IPS-20b (cell line): ENCODE results near the gene WIPF2.

Experiments
- H3K27ac ChIP-seq: one replicate; pipeline ENCODE4 v1.5.1; 2013; ENCODE audit warnings: low read length
- H3K27me3 ChIP-seq: 2 replicates; pipeline ENCODE4 v1.6.1; 2013; ENCODE audit warnings: mild to moderate bottlenecking, low read length, inconsistent platforms; ENCODE audit not compliant: insufficient read depth
- H3K36me3 ChIP-seq: 2 replicates; pipeline ENCODE4 v1.6.1; 2013; ENCODE audit warnings: low read depth, mild to moderate bottlenecking, inconsistent platforms, low read length, moderate library complexity; ENCODE audit not compliant: insufficient read depth
- H3K4me1 ChIP-seq: 2 replicates; pipeline ENCODE4 v1.6.1; 2013; ENCODE audit warnings: mild to moderate bottlenecking, control low read depth, inconsistent platforms, low read length, moderate library complexity; ENCODE audit not compliant: insufficient read depth
- H3K4me3 ChIP-seq: 2 replicates; pipeline ENCODE4 v1.5.1; 2013; ENCODE audit warnings: mild to moderate bottlenecking, low read length, inconsistent platforms
- H3K9ac ChIP-seq: 2 replicates; pipeline ENCODE4 v1.6.1; 2013; ENCODE audit warnings: low read depth, mild to moderate bottlenecking, inconsistent platforms, low read length, moderate library complexity
- H3K9me3 ChIP-seq: 2 replicates; pipeline ENCODE4 v1.6.1; 2013; ENCODE audit warnings: mild to moderate bottlenecking, low read depth, low read length, inconsistent platforms; ENCODE audit not compliant: insufficient read depth

The WIPF2 gene

GRCh38 chr17:40264458-40265185, 45.5 kb downstream of the WIPF2 start:
- no peak overlapping the region for H3K9ac ChIP-seq
- no peaks in the 10 kb centered on the region for H3K9me3 ChIP-seq
- H3K4me1 ChIP-seq: no peaks in the 10 kb centered on the region
- H3K27ac ChIP-seq: no peak overlapping the region
- peaks cover 69% of the 10 kb centered on the region for H3K36me3 ChIP-seq
- no peaks in the 10 kb centered on the region for H3K27me3 ChIP-seq
- H3K4me3 ChIP-seq: no peak overlapping the region

- Histone ChIP-seq H3K36me3 (peaks cover 63% of the 10 kb centered on the region), H3K4me3 (no peak overlapping the region), H3K27me3 (no peaks in the 10 kb centered on the region), H3K27ac (no peak overlapping the region), H3K9ac (no peak overlapping the region), H3K4me1 (no peaks in the 10 kb centered on the region), H3K9me3 (no peaks in the 10 kb centered on the region)
Measured at GRCh38 chr17:40265337-40265736, 46.2 kb downstream of the WIPF2 start.

- H3K36me3 ChIP-seq: peaks cover 62% of the 10 kb centered on the region
- H3K9me3 ChIP-seq: no peaks in the 10 kb centered on the region
- no peak overlapping the region for H3K9ac ChIP-seq
- H3K27me3 ChIP-seq: no peaks in the 10 kb centered on the region
- H3K4me1 ChIP-seq: no peaks in the 10 kb centered on the region
- H3K27ac ChIP-seq: no peak overlapping the region
- H3K4me3 ChIP-seq: no peak overlapping the region
Measured at GRCh38 chr17:40266882-40267281, 47.8 kb downstream of the WIPF2 start.

- H3K36me3 ChIP-seq: peaks cover 50% of the 10 kb centered on the region
- no peaks in the 10 kb centered on the region for H3K9me3 ChIP-seq
- H3K27me3 ChIP-seq: no peaks in the 10 kb centered on the region
- no peak overlapping the region for H3K27ac ChIP-seq
- no peaks in the 10 kb centered on the region for H3K4me1 ChIP-seq
- H3K4me3 ChIP-seq: no peak overlapping the region
- no peak overlapping the region for H3K9ac ChIP-seq
Measured at GRCh38 chr17:40268141-40268712, 49.1 kb downstream of the WIPF2 start.

- H3K9ac ChIP-seq: no peak overlapping the region
- H3K36me3 ChIP-seq: peaks cover 69% of the 10 kb centered on the region
- no peak overlapping the region for H3K27ac ChIP-seq
- H3K9me3 ChIP-seq: no peaks in the 10 kb centered on the region
- H3K4me3 ChIP-seq: no peak overlapping the region
- peaks cover 14% of the 10 kb centered on the region for H3K4me1 ChIP-seq
- no peaks in the 10 kb centered on the region for H3K27me3 ChIP-seq
Measured at GRCh38 chr17:40278414-40278813, 59.3 kb downstream of the WIPF2 start.

GRCh38 chr17:40279402-40279801, 60.3 kb downstream of the WIPF2 start:
- Histone ChIP-seq H3K27ac (no peak overlapping the region), H3K4me3 (no peak overlapping the region), H3K4me1 (peaks cover 14% of the 10 kb centered on the region), H3K27me3 (no peaks in the 10 kb centered on the region), H3K9ac (no peak overlapping the region), H3K9me3 (no peaks in the 10 kb centered on the region), H3K36me3 (peaks cover 65% of the 10 kb centered on the region)

GRCh38 chr17:40281663-40282062, 62.6 kb downstream of the WIPF2 start:
- no peaks in the 10 kb centered on the region for H3K27me3 ChIP-seq
- H3K36me3 ChIP-seq: peaks cover 45% of the 10 kb centered on the region
- H3K4me3 ChIP-seq: no peak overlapping the region
- no peaks in the 10 kb centered on the region for H3K9me3 ChIP-seq
- H3K27ac ChIP-seq: peak overlapping the region; percentile 41
- H3K9ac ChIP-seq: peak overlapping the region; percentile 35; the same call in 1 of the 2 replicates
- H3K4me1 ChIP-seq: peaks cover 14% of the 10 kb centered on the region

- H3K4me1 ChIP-seq: peaks cover 14% of the 10 kb centered on the region
- no peak overlapping the region for H3K9ac ChIP-seq
- H3K27me3 ChIP-seq: no peaks in the 10 kb centered on the region
- H3K27ac ChIP-seq: no peak overlapping the region
- no peak overlapping the region for H3K4me3 ChIP-seq
- H3K36me3 ChIP-seq: peaks cover 30% of the 10 kb centered on the region
- no peaks in the 10 kb centered on the region for H3K9me3 ChIP-seq
Measured at GRCh38 chr17:40283662-40284061, 64.6 kb downstream of the WIPF2 start.

GRCh38 chr17:40284085-40284713, 65.1 kb downstream of the WIPF2 start:
- no peak overlapping the region for H3K27ac ChIP-seq
- no peak overlapping the region for H3K9ac ChIP-seq
- no peak overlapping the region for H3K4me3 ChIP-seq
- peaks cover 28% of the 10 kb centered on the region for H3K36me3 ChIP-seq
- H3K4me1 ChIP-seq: peaks cover 17% of the 10 kb centered on the region
- H3K9me3 ChIP-seq: no peaks in the 10 kb centered on the region
- H3K27me3 ChIP-seq: no peaks in the 10 kb centered on the region

- H3K4me1 ChIP-seq: peaks cover 14% of the 10 kb centered on the region
- H3K4me3 ChIP-seq: no peak overlapping the region
- H3K36me3 ChIP-seq: peaks cover 35% of the 10 kb centered on the region
- H3K9ac ChIP-seq: no peak overlapping the region
- H3K9me3 ChIP-seq: no peaks in the 10 kb centered on the region
- no peaks in the 10 kb centered on the region for H3K27me3 ChIP-seq
- H3K27ac ChIP-seq: no peak overlapping the region
Measured at GRCh38 chr17:40286473-40286872, 67.4 kb downstream of the WIPF2 start.

GRCh38 chr17:40287159-40287493, 68.0 kb downstream of the WIPF2 start:
- Histone ChIP-seq H3K9me3 (no peaks in the 10 kb centered on the region), H3K4me1 (peaks cover 7% of the 10 kb centered on the region), H3K27me3 (no peaks in the 10 kb centered on the region), H3K4me3 (peak overlapping the region; percentile 53), H3K36me3 (peaks cover 42% of the 10 kb centered on the region), H3K9ac (peak overlapping the region; percentile 29), H3K27ac (no peak overlapping the region)
